GM21619 (cell line): ENCODE data around the gene PCGF1.
"Not testable (repeated sequence)": the region's sequence is repeated elsewhere in the genome, so short reads cannot be mapped to it uniquely, and the experiment has no call there.

Source experiments
- ATAC-seq: cut with Tn5 transposase; IDR thresholded peaks from one replicate; pipeline ENCODE4 v1.9.1; 2021; ENCODE audit not compliant: unreplicated experiment

PCGF1 gene

GRCh38 chr2:74474481-74474880 lies 33.0 kb downstream of the PCGF1 start:
- ATAC-seq: no peak

DNA sequence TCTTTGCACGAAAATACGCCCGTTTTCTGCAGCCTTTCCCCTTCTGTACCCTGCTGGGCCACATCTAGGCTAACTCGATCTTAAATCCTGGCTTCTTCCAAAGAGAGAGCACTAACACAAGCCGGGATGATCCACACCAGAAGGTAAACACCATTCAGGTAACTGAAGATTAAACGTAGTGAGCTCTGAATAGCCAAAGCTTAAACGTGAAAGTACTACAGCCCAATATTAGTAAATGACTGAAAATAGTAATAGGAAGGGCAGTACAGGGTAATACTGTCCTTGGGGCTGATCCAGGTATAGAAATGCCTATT lies 34.6 kb downstream of the PCGF1 start:
- ATAC-seq: no peak

DNA sequence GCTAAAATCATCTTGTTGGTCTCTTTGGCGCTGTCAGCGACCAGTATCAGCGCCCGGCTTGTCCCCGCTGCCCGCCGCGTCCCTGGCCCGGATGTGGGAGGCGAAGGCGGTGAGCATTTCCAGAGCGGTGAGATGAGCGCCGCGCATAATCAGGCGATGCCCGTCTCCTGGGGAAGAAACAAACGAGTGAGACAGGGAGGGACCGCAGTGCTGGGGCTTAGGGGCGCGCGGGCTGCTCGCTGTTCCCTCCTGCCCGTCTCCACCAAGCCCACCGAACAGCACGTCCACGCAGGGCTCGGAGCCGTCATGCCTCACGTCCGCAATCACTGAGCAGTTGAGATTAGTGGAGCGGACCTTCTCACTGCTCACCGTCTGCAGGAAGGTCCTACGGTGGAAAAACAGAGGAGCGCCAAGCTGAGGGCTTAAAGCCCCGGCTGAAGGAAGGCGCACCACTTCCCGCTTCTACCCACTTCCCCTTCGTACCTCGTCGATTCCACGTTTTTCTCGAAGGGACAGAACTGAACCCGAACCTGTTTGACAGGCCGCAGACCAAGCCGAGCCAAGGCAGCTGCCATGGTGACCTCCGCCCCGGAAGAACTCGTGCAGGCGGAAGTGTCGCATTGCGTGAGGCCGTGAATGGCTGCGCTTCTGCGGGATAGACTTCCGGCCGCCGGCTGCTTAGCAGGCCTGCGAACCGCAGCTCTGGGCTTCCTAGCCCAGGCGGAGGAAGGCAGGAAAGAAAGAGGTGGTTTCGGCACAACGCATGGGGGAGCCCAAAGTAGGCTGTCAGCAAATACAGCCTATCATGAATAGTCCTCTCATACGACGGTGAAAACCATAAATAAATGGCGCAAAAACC lies 35.2 kb downstream of the PCGF1 start, which contains the start of gene MRPL53:
MRPL53 (minus strand) TSS at position 595 of the 859 bp plus-strand sequence; CDS start at position 575, 20 bp downstream.
- peak; percentile 81 for ATAC-seq

GRCh38 chr2:74471332-74472065 lies 36.0 kb downstream of the PCGF1 start:
- no peak for ATAC-seq

- ATAC-seq: not testable (repeated sequence)
These were observed 36.8 kb downstream of the PCGF1 start for GRCh38 chr2:74470742-74471141.

DNA sequence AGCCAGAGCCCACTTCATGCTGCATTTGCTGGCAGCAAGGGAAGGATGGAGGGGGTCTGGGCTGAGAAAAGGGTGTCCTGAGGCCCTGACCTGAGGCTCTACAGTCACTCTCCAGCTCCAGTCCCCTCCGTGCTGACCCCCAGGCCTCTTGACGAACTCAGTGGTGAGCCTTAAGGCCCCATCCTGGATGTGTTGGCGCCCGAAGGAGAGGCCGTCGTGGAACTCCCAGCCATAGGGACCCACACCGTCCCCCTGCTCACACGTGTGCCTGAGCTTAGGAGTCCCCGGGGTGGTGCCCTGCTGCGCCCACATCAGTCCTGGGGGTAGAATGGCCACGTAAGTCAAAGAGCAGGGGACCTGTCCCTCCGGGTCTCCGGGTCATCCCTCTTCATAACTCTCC lies 43.1 kb downstream of the PCGF1 start:
- no peak for ATAC-seq

DNA sequence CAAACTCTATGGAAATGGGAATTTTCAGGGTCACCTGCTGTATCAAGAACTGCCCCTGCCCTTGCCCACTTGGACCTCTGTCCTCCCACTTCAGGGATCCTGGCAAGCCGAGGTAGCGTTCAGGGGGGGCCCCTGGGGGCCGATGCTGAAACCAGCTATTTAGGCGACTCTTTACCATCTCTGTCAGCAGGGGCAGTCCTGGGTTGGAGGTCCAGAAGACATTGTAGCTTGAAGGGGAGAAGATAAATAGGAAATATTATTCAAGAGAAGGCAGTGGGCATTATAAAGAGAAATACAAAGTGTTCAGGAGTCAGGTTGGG lies 44.7 kb downstream of the PCGF1 start:
- no peak for ATAC-seq

DNA sequence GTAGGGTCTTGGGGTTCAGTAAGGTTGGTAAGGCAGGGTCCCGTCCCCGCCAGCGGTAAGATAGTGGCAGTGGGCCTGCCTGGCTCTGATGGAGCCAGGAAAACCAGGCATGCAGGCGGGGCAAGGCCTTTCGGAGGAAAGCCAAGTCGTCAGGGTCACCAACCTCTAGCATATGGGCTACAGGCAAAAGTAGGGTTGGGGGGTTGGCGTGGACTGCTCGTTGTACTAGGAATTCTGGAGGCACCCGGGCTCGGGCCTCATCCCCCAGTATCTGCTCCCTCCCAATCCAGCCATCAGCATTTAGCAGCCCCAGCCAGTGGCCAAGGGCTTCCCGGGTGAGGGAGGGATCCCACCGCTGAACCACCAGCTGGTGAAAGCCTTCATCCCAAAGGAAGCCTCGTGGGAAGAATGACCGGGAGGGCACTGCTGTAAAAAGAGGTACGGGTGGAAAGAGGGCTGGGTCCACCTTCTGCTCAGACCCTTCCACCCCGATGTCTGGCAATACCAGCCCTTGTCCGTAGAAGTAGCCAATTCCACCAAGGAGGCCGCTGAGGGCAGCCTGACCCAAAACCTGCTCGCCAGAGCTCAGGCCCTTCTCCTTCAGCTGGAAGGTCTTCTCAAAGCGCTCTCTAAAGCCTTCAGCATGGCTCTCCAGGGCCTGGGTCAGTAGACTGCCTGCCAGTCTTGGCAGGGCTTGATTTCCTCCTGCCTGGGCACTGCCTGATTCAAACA lies 45.3 kb downstream of the PCGF1 start:
- ATAC-seq: no peak

DNA sequence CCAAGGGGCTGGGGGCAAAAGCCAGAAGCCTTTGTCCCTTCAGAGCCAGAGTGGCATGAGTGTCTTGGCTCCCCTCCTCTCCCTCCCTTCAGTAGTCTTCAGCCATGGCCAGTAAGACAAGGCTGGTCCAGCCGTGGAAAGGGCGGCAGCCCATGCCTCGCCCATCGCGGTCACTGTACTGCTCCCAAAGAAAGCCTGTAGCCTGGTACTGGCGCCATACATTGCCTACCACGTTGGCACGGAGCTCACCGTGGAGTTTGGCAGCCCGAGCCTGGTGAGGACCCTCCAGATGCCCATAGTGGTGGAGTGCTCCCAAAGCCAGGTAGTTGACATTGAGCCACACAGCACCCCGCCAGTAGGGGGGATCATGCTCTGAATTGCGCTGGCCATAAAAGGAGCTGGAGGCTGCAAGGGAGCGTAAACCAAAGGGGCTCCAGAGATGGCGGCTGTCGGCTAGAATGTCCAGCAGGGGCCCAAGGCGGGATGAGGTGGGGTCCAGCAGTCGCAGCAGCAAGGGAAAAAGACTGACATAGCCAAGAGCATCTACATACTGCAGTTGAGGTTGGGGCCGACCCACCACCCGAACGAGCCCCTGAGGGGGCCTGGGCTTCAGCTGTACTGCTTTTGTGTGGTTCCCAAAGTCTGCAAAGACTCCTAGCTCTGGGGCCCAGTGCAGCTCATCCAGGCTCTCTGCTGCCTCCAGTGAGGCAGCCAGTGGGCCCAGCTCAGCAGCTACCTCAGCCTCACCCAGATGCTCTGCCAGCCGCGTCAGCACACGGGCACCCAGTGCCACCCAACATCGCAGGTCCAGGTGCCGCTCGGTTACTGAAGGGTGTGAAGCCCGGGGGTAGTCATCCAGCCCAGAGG lies 46.1 kb downstream of the PCGF1 start:
- no peak for ATAC-seq

DNA sequence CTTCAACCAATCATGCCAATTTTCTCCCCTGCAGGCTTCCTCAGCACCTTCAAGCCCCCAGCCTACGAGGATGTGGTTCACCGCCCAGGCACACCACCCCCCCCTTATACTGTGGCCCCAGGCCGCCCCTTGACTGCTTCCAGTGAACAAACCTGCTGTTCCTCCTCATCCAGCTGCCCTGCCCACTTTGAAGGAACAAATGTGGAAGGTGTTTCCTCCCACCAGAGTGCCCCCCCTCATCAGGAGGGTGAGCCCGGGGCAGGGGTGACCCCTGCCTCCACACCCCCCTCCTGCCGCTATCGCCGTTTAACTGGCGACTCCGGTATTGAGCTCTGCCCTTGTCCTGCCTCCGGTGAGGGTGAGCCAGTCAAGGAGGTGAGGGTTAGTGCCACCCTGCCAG lies 47.3 kb downstream of the PCGF1 start:
- ATAC-seq: not testable (repeated sequence)

GRCh38 chr2:74459503-74460118 lies 47.9 kb downstream of the PCGF1 start:
- ATAC-seq: not testable (repeated sequence)

DNA sequence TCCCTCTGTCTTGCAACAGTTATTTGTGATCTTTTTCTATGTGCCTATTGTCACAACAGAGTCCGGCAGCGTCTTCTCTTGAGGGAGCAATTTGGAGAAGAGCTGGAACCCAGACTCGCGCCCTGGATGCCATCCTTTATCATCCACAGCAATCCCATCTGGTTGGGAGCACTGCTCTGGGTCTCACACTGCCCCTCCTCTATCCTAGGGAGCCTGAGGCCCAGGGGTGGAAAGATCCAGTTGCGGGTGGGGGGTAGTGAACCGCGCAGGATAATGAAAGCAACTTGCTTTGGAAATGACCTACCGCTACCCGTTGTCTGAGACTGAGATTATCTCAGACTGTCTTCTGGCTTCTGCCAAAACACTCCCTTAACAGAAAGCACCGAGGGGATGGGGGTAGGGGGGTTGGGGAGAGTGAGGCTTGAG lies 48.5 kb downstream of the PCGF1 start:
- ATAC-seq: no peak

- peak; percentile 76 for ATAC-seq
These were observed 49.2 kb downstream of the PCGF1 start, which contains the start of gene WBP1 for GRCh38 chr2:74458132-74458937. TSS of gene WBP1 (plus strand) at chr2:74458438. CDS start at chr2:74458603, 165 bp downstream.

GRCh38 chr2:74457549-74458131 lies 49.9 kb downstream of the PCGF1 start:
- peak; percentile 30 for ATAC-seq

DNA sequence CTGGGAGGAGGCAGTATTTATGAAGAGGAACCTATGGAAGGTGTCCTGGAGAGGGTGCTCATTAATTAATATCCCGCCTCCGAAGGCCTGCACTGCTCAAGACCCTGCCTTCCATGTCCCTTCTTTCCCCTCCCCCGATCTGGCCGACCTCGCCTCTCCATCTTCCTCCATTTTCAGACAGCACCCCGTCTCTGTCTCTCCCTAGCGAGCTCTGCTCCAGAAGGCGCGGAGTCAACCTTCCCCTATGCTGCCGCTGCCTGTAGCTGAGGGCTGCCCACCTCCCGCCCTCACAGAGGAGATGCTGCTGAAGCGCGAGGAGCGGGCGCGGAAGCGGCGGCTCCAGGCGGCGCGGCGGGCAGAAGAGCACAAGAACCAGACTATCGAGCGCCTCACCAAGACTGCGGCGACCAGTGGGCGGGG lies 50.4 kb downstream of the PCGF1 start:
- ATAC-seq: no peak
